ENCODE measurements around the gene PDIK1L. TPM values are rescaled to one million over a fixed set of nuclear protein-coding genes. Genes with fewer than 3 reads are reported as not detected.
A peak's percentile ranks its signal among the peaks of the same experiment; 100 is the strongest.

PDIK1L gene
- total RNA-seq, 1 donor from 2014 or later: 6.8 TPM

DNA sequence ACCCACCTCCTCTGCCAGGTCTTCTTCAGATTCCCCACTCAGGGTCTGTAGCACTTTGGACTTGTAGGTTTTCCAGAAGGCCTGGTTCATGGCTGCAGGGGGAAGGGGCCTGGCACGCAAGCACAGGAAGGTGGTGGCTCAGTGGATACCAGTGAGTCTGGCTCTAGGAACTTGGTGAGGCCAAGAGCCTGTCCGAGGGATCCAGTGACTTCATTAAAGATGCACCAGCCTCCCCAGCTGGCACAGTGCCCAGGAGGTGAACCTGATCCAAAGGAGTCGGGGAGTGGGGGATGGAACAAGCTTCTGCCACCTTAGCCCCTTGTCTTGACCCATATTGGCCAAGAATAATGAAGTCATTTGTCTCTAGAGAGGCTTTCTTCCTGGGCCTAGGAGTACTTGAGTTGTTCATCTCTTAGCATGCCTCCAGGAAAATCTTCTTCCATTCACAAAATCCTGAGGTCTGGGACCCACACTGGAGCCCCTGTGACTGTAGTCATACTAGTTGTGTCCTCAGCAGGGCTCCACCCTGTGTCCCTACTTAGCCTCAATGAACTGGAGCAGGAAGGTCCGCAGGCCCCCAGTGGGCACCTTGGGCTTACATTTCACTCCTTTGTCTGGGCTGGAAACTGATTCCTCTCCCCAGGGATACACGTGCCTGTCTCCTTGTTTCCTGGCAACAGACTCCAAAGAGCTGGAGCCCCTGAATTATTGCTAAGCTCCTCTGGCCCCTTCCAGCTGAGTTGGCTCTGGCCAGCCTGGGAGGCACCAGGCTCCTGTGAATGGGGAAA, 57.0 kb downstream of the PDIK1L start, which contains the start of gene C1orf232:
Gene C1orf232, minus strand, starts transcription at position 554 of the 788 bp plus-strand sequence. Its CDS starts 464 bp downstream, at position 90.
- Mint-ChIP-seq H3K4me3 (ENCODE audit: unreplicated experiment) (peak within 1 kb of the TSS; percentile 88), H3K36me3 (ENCODE audit: low read depth) (no peaks in the 10 kb centered on the region), H3K27me3 (ENCODE audit: low read depth) (no peaks in the 10 kb centered on the region), H3K27ac (ENCODE audit: unreplicated experiment) (peak within 1 kb of the TSS; percentile 82), H3K4me1 (ENCODE audit: low read depth) (peaks cover 14% of the 10 kb centered on the region), H3K9me3 (ENCODE audit: low read depth) (no peaks in the 10 kb centered on the region)
- TF ChIP-seq, protein P1, sequence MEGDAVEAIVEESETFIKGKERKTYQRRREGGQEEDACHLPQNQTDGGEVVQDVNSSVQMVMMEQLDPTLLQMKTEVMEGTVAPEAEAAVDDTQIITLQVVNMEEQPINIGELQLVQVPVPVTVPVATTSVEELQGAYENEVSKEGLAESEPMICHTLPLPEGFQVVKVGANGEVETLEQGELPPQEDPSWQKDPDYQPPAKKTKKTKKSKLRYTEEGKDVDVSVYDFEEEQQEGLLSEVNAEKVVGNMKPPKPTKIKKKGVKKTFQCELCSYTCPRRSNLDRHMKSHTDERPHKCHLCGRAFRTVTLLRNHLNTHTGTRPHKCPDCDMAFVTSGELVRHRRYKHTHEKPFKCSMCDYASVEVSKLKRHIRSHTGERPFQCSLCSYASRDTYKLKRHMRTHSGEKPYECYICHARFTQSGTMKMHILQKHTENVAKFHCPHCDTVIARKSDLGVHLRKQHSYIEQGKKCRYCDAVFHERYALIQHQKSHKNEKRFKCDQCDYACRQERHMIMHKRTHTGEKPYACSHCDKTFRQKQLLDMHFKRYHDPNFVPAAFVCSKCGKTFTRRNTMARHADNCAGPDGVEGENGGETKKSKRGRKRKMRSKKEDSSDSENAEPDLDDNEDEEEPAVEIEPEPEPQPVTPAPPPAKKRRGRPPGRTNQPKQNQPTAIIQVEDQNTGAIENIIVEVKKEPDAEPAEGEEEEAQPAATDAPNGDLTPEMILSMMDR (IDR thresholded peaks at IDR 0.05): no peak
- no peak for DNase-seq (ENCODE audit: low spot score)

DNA sequence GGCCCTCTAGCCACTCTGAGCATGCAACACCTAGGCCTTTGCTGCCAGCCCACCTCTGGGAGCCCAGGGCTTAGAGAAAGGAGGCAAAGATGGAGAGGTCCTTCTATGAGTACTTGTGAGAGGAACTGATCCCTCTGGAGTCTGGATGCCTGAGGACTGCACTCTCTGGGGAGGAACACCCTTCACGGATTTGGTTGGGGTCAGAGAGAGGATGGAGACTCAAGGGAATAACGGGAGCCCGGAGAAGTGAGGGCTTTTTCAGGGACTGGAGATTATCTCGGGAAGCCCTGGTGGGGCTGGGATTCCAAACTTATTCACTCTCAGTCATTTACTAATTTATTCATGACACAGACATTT, 57.6 kb downstream of the PDIK1L start:
- TF ChIP-seq, protein P1 (IDR thresholded peaks at IDR 0.05): no peak

DNA sequence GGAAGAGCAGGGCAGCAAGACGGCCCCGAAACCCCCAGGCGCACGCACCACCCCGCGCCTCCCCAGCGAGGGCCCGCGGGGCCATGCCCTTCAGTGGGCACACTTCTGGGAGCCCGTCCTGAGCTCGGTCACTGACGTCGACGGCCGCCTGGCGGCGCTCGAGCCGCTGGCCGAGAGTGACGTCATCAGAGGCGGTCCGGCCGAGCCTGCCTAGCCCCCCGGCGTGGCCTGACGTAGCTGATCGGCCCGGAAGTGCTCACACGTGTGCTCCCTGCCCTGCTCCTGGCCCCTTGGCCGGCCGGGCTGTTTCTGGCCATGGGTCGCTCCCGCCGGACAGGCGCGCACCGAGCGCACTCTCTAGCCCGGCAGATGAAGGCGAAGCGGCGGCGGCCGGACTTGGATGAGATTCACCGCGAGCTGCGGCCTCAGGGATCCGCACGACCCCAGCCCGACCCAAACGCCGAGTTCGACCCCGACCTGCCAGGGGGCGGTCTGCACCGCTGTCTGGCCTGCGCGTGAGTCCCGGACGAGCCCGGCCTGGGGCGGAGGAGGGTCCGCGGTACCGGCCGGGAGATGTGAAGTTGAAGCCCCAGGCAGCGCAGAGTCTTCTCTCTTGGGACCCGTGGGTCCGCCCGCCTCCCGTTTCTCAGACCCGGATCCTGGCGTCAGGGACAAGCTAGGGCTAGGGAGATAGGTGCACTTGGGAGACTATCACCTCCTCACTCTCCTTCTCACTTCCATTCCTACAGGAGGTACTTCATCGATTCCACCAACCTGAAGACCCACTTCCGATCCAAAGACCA, 58.2 kb downstream of the PDIK1L start, which contains the start of gene ZNF593:
Gene ZNF593, plus strand, starts transcription at position 240 of the 803 bp plus-strand sequence. Its CDS starts 76 bp downstream, at position 316.
- Mint-ChIP-seq H3K4me3 (ENCODE audit: unreplicated experiment) (peak within 1 kb of the TSS; percentile 88), H3K36me3 (ENCODE audit: low read depth) (no peaks in the 10 kb centered on the region), H3K9me3 (ENCODE audit: low read depth) (no peaks in the 10 kb centered on the region), H3K27me3 (ENCODE audit: low read depth) (no peaks in the 10 kb centered on the region), H3K27ac (ENCODE audit: unreplicated experiment) (peak within 1 kb of the TSS; percentile 82), H3K4me1 (ENCODE audit: low read depth) (peaks cover 11% of the 10 kb centered on the region)
- peak; percentile 95 for DNase-seq (ENCODE audit: low spot score)
- TF ChIP-seq, protein P1 (IDR thresholded peaks at IDR 0.05): peak; percentile 97

More for the DNA sequence above, 57.6 kb downstream of the PDIK1L start:
- H3K9me3 Mint-ChIP-seq (ENCODE audit: low read depth): no peaks in the 10 kb centered on the region
- H3K4me3 Mint-ChIP-seq (ENCODE audit: unreplicated experiment): peak overlapping the region; percentile 88
- no peak for DNase-seq (ENCODE audit: low spot score)
- no peak overlapping the region for H3K27ac Mint-ChIP-seq (ENCODE audit: unreplicated experiment)
- H3K36me3 Mint-ChIP-seq (ENCODE audit: low read depth): no peaks in the 10 kb centered on the region
- peaks cover 14% of the 10 kb centered on the region for H3K4me1 Mint-ChIP-seq (ENCODE audit: low read depth)
- H3K27me3 Mint-ChIP-seq (ENCODE audit: low read depth): no peaks in the 10 kb centered on the region

DNA sequence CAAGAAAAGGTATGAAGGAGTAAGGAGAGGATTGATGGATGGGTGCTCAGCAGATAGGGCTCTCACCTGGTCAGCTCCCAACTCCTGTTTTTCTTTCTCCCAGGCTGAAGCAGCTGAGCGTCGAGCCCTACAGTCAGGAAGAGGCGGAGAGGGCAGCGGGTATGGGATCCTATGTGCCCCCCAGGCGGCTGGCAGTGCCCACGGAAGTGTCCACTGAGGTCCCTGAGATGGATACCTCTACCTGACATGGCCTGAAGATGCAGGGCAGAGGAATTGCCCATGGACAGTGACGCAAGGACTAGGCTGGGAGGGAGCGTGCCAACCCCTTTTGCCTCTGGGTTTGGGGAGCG, 58.8 kb downstream of the PDIK1L start:
- TF ChIP-seq, protein P1 (IDR thresholded peaks at IDR 0.05): no peak
- H3K9me3 Mint-ChIP-seq (ENCODE audit: low read depth): no peaks in the 10 kb centered on the region
- H3K36me3 Mint-ChIP-seq (ENCODE audit: low read depth): no peaks in the 10 kb centered on the region
- H3K27ac Mint-ChIP-seq (ENCODE audit: unreplicated experiment): peak overlapping the region; percentile 82
- no peaks in the 10 kb centered on the region for H3K27me3 Mint-ChIP-seq (ENCODE audit: low read depth)
- DNase-seq (ENCODE audit: low spot score): no peak
- peaks cover 11% of the 10 kb centered on the region for H3K4me1 Mint-ChIP-seq (ENCODE audit: low read depth)
- H3K4me3 Mint-ChIP-seq (ENCODE audit: unreplicated experiment): peak overlapping the region; percentile 88

Data from chondrocyte (in vitro differentiated cells).